HG02623 (cell line): ENCODE results near the gene PCCA.
"Not testable (repeated sequence)": the region's sequence is repeated elsewhere in the genome, so short reads cannot be mapped to it uniquely, and the experiment has no call there.

ENCODE experiments used
- ATAC-seq: cut with Tn5 transposase; IDR thresholded peaks from one replicate; pipeline ENCODE4 v1.9.1; 2021; ENCODE audit warnings: moderate library complexity; ENCODE audit not compliant: unreplicated experiment

The PCCA gene

DNA sequence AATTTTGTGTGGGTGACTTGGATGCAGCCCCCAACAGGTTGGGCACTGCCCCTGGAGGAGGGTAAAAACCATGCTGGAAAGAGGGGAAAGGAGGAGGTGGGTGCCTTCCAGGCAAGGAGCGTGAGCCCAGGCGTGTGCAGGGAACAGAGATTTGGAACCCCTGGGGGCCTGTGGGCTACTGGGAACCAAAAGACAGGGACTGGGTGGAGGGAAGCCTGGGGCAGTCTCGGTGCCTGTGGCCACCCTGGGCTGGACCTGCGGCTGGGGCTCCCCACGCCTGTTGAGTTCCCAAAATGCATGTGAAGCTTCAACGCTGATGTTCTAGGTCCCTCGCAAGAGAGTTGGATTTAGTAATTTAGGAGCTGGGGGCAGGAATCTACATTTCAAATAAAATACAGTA, 474.9 kb downstream of the PCCA start:
- no peak for ATAC-seq

DNA sequence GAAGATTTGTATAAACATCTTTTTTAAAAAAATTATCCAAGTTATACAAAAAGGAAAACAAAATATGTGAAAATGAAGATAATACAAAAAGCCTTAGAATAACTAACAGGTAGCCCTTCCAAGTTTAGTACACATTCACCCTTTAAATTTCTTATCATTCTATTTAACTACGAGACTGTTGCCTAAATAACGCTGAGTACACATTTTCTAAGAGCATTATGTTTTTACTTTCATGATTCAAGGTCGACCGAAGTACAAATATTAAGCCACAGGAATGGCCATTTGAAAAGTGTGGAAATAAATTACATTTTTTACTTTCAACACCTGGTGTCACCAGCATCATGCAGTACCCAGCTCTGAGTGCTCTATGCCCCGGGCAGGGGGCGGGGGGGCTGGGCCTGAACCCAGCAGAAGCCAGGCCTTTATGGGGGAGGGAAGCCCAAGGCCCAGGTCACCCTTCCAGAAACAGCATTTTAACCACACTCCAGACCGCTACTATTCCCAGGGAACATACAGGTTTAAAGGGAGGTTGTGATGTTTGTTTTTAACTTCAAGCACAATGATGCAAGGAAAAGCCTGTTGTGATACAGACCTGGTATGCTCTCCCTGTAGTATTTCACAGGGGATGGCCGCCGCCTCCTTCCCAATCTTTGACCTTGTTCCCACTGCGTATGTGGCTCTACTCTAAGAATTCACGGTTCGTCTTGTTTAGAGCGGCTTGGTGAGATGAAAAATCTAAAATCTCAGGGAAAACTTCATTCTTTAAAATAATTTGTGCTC, 475.7 kb downstream of the PCCA start:
- ATAC-seq: no peak

DNA sequence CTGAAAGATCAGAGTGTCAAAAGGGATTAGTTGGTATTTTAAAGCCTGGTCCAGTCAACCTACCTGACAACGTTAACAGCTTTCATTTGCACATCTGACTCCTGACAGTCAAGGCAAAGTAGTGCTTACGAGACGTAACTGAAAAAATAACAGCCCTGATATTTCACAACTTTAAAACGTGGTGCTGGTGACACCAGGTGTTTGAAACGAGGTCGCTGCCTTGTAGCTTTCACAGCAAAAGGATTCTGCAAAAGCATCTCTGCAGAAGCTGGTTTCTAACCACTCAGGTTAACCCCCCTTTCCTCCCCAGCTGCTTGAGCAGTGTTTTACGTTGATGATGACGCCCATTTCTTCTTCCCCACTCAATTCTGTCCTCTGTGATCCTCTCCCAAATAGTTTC, 476.4 kb downstream of the PCCA start:
- ATAC-seq: no peak

DNA sequence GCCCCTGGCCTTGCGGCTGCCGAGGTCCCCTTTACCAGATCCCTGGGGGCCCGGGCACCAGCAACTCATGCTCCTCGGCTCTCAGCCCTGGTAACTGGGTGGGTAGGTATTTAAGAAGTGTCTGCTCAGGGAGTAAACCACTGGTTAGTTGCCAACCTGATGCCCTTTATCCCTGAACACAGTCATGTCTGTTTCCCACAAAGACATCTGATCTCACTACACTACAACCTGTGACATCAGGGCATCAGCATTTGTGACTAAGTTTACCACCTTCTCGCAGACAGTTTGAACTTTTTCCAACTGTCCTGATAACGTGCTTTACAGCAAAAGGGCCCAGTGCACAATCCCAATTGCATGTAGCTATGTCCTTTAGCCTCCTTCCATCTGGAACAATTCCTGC, 477.6 kb downstream of the PCCA start:
- no peak for ATAC-seq

DNA sequence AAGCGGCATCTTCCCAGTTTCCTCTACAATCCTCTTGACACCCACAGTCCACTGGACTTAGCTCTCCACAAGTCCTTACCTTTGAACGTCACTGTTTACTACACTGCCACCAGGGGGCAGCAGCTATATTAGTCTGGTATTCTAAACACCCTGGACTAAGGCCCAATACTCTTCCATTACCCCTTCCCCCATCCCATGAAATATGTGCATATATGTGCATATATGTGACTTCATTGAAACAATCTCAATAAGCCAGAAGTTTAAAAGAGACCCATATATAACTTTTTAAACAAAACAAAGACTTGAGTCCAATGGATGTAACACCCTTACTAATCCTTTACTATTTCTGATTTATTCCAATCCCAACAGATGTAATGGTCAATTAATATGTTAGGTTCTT, 484.2 kb downstream of the PCCA start:
- ATAC-seq: peak; percentile 96

DNA sequence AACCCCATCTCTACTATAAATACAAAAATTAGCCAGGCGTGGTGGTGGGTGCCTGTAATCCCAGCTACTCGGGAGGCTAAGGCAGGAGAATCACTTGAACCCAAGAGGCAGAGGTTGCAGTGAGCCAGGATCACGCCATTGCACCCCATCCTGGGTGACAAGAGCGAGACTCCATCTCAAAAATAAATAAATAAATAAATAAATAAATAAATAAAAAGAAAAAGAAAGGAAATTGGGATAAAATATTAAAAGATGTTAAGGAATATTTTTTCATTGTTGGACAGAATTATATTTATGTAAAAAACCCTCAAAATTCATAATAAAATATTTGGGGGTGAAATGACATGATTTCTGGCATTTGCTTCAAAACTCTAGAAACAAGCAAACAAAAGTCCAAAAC, 488.3 kb downstream of the PCCA start:
- ATAC-seq: not testable (repeated sequence)
